Smooth muscle cell (in vitro differentiated cells): ENCODE measurements around the gene CAPRIN1. TPM values are rescaled to one million over a fixed set of nuclear protein-coding genes. Genes with fewer than 3 reads are reported as not detected.
A peak's percentile ranks its signal among the peaks of the same experiment; 100 is the strongest.
"Not testable (repeated sequence)": the region's sequence is repeated elsewhere in the genome, so short reads cannot be mapped to it uniquely, and the experiment has no call there.

Experiments used
- DNase-seq: peaks from one replicate; lab custom pipeline; 2025; ENCODE audit not compliant: unreplicated experiment; lab: John Stamatoyannopoulos, UW
- H2AFZ ChIP-seq: fragments of 200-600 bp; sonication (generic); 2 replicates; pipeline ENCODE4 v1.6.0; 2016; ENCODE audit warnings: antibody characterized with exemption, low read depth, mild to moderate bottlenecking
- H3F3A ChIP-seq: fragments of 200-600 bp; sonication (generic); 2 replicates; pipeline ENCODE4 v1.6.0; 2017; ENCODE audit warnings: antibody characterized with exemption, low read depth
- H3K27ac ChIP-seq: fragments of 200-600 bp; sonication (generic); 2 replicates; pipeline ENCODE4 v1.5.1; 2016; ENCODE audit warnings: low read depth, mild to moderate bottlenecking
- H3K27me3 ChIP-seq: fragments of 200-600 bp; sonication (generic); 2 replicates; pipeline ENCODE4 v1.6.1; 2016; ENCODE audit warnings: low read depth, mild to moderate bottlenecking
- H3K36me3 ChIP-seq: fragments of 200-600 bp; sonication (generic); 2 replicates; pipeline ENCODE4 v1.5.1; 2016; ENCODE audit warnings: low read depth
- H3K4me1 ChIP-seq: fragments of 200-600 bp; sonication (generic); 2 replicates; pipeline ENCODE4 v1.5.1; 2016; ENCODE audit warnings: low read depth
- H3K4me2 ChIP-seq: fragments of 200-600 bp; sonication (generic); 2 replicates; pipeline ENCODE4 v1.6.0; 2016; ENCODE audit warnings: mild to moderate bottlenecking
- H3K4me3 ChIP-seq: fragments of 200-600 bp; sonication (generic); 2 replicates; pipeline ENCODE4 v1.5.1; 2016; ENCODE audit warnings: mild to moderate bottlenecking
- H3K79me2 ChIP-seq: fragments of 200-600 bp; sonication (generic); 2 replicates; pipeline ENCODE4 v1.6.0; 2016; ENCODE audit warnings: low read depth, mild to moderate bottlenecking
- H3K9ac ChIP-seq: fragments of 200-600 bp; sonication (generic); 2 replicates; pipeline ENCODE4 v1.6.0; 2016; ENCODE audit warnings: low read depth
- H3K9me3 ChIP-seq: fragments of 200-600 bp; sonication (generic); replicated peaks from 2 replicates; pipeline ENCODE4 v1.5.1; 2016; ENCODE audit warnings: low read depth
- H4K20me1 ChIP-seq: fragments of 200-600 bp; sonication (generic); 2 replicates; pipeline ENCODE4 v1.6.0; 2016; ENCODE audit warnings: low read depth
- WGBS: methylation state at CpG from one replicate; pipeline ENCODE4 v1.1.7; 2016; ENCODE audit warnings: low lambda C conversion rate; 5-methylcytosine and 5-hydroxymethylcytosine counted together
- polyA plus RNA-seq: library from polyadenylated mRNA; unstranded; fragments of >200 nt; fragmentation: Nextera tagmentation; extraction: Ambion mirVana; gene quantifications from 2 replicates; pipeline ENCODE4 v1.2.1, GENCODE V29; 2016
- total RNA-seq: library from RNA; depleted of rRNA; stranded (reverse); fragments of >200 nt; gene quantifications from 2 replicates; pipeline ENCODE4 v1.2.3, GENCODE V29; 2014
- TF ChIP-seq, protein P1 (sequence below): fragments of 200-600 bp; sonication (generic); IDR thresholded peaks from 2 replicates; pipeline ENCODE4 v1.5.1; 2017; ENCODE audit warnings: borderline replicate concordance, mild to moderate bottlenecking, antibody characterized with exemption; ENCODE audit not compliant: insufficient read depth, poor library complexity, severe bottlenecking

The CAPRIN1 gene
- total and polyA plus RNA-seq, 2 experiments from 2014 or later = 93.9 to 215 TPM

DNA sequence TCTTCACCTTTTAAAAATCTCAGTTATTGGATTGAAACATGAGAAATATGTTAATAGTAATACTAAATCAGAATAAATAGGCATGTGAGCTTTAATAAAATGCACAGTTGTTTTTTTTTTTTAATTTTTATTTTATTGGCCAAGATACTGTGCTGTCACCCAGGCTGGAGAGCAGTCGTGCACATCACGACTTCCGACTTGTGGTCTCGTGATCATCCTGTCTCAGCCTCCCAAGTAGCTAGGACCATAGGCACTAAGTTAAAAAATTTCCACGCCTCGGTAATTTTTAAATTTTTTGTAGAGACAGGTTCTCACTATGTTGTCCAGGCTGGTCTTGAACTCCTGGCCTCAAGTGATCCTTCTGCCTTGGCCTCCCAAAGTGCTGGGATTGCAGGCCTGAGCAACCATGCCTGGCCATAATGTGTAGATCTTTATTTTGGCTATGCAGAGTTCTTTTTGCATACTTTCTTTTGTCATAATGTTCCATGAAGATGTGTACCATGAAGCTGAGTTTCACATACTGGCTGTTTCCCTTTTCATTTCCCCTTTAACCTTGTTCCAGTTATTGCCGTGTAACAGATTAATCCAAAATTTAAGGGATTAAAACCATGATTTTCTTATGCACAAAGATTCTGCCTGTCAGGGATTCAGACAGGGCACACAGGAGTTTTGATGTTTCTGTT lies 16.0 kb downstream of the CAPRIN1 start:
- H3K4me1 ChIP-seq = no peaks in the 10 kb centered on the region
- no peaks in the 10 kb centered on the region for H3K9me3 ChIP-seq
- no peak overlapping the region for H3K4me2 ChIP-seq
- H3K79me2 ChIP-seq = peaks cover 100% of the 10 kb centered on the region
- 99% methylated on average over 7 of the region's 7 CpGs for WGBS
- H3K27me3 ChIP-seq = no peaks in the 10 kb centered on the region
- H3K4me3 ChIP-seq = no peak overlapping the region
- no peak overlapping the region for H3K9ac ChIP-seq
- peaks cover 13% of the 10 kb centered on the region for H3K36me3 ChIP-seq
- H3F3A ChIP-seq = peaks cover 5% of the 10 kb centered on the region
- DNase-seq = no peak
- peak overlapping the region; percentile 23 for H3K27ac ChIP-seq
- TF ChIP-seq, protein P1, sequence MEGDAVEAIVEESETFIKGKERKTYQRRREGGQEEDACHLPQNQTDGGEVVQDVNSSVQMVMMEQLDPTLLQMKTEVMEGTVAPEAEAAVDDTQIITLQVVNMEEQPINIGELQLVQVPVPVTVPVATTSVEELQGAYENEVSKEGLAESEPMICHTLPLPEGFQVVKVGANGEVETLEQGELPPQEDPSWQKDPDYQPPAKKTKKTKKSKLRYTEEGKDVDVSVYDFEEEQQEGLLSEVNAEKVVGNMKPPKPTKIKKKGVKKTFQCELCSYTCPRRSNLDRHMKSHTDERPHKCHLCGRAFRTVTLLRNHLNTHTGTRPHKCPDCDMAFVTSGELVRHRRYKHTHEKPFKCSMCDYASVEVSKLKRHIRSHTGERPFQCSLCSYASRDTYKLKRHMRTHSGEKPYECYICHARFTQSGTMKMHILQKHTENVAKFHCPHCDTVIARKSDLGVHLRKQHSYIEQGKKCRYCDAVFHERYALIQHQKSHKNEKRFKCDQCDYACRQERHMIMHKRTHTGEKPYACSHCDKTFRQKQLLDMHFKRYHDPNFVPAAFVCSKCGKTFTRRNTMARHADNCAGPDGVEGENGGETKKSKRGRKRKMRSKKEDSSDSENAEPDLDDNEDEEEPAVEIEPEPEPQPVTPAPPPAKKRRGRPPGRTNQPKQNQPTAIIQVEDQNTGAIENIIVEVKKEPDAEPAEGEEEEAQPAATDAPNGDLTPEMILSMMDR = no peak
- H2AFZ ChIP-seq = no peak overlapping the region
- H4K20me1 ChIP-seq = peaks cover 100% of the 10 kb centered on the region

DNA sequence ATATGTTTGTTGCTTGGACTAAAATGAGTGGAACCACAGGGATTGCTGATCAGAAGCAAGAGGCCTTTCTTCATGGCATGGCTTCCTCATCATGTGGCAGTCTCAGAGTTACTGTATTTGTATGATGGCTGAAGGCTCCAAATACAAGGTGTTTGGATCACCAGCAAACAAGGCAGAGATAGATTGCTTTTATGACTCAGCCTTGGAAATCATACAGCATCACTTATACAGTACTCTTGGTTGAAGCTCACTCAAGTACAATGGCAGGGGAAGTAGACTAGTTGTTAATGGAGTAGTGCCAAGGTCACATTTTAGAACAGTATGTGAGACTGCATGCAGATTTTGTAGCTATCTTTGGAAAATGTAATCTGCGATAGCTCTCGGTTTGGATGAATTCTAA lies 16.6 kb downstream of the CAPRIN1 start:
- Histone ChIP-seq H2AFZ (no peak overlapping the region), H3K4me3 (no peak overlapping the region), H3K27me3 (no peaks in the 10 kb centered on the region), H3K36me3 (peaks cover 13% of the 10 kb centered on the region), H3K9me3 (no peaks in the 10 kb centered on the region), H3K79me2 (peaks cover 100% of the 10 kb centered on the region), H3K4me1 (no peaks in the 10 kb centered on the region), H3K27ac (no peak overlapping the region), H3K4me2 (no peak overlapping the region), H4K20me1 (peaks cover 100% of the 10 kb centered on the region), H3K9ac (no peak overlapping the region), H3F3A (peaks cover 5% of the 10 kb centered on the region)
- no peak for DNase-seq
- 96% methylated on average over 2 of the region's 2 CpGs for WGBS
- TF ChIP-seq, protein P1 = no peak

DNA sequence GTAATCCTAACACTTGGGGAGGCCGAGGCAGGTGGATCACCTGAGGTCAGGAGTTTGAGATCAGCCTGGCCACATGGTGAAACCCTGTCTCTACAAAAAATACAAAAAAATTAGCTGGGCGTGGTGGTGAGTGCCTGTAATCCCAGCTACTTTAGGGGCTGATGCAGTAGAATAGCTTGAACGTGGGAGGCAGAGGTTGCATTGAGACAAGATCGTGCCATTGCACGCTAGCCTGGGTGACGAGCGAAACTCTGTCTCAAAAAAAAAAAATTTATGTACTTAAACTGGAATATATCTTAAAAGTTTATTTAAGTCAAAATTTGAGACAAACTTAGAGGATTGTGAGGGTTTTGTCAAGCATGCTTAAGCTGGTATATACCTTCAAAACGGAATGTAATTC lies 19.8 kb downstream of the CAPRIN1 start:
- not testable (repeated sequence) for DNase-seq, H3K27me3 ChIP-seq, H3K9ac ChIP-seq, H3K9me3 ChIP-seq, H2AFZ ChIP-seq, H3K4me2 ChIP-seq, H3K4me3 ChIP-seq, H3K4me1 ChIP-seq
- 90% methylated on average over 8 of the region's 8 CpGs for WGBS
- H3K36me3 ChIP-seq = peaks cover 20% of the 10 kb centered on the region
- peaks cover 18% of the 10 kb centered on the region for H3F3A ChIP-seq
- peak overlapping the region; percentile 28 for H3K27ac ChIP-seq
- H3K79me2 ChIP-seq = peaks cover 100% of the 10 kb centered on the region
- H4K20me1 ChIP-seq = peaks cover 100% of the 10 kb centered on the region

DNA sequence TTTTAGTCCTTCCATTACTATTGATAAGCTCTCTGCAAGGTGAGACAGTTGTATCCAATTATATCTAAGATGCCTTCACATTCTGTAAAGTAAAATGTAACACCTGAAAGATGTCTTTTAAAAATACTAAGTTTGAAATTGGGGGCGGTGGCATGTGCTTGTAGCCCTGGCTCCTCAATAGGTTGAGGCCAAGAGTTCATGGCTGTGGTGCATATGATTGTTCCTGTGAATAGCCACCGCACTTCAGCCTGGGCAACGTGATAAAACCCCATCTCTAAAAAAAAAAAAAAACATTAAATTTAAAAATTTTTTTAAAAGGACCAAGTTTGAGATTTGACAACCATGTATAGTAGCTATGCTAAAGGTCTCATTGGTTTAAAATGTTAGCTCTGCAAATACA lies 20.5 kb downstream of the CAPRIN1 start:
- Histone ChIP-seq H3K4me2 (no peak overlapping the region), H3K27ac (peak overlapping the region; percentile 28), H3K36me3 (peaks cover 25% of the 10 kb centered on the region), H3K79me2 (peaks cover 100% of the 10 kb centered on the region), H3F3A (peaks cover 18% of the 10 kb centered on the region), H2AFZ (no peak overlapping the region), H3K9me3 (no peaks in the 10 kb centered on the region), H3K9ac (no peak overlapping the region), H3K27me3 (no peaks in the 10 kb centered on the region), H3K4me3 (no peak overlapping the region), H3K4me1 (peaks cover 10% of the 10 kb centered on the region), H4K20me1 (peaks cover 100% of the 10 kb centered on the region)
- TF ChIP-seq, protein P1 = no peak
- DNase-seq = no peak
- 98% methylated on average over 3 of the region's 3 CpGs for whole genome bisulfite sequencing
